BLaER1 treated with 17β-estradiol and CSF1 and Interleukin-3, amounts not matched to agents 10 nM and 100 nM (cell line): ENCODE results near the gene GAREM2.

Experiments
- H3K27ac ChIP-seq, 11 experiments: shearing (Covaris generic); formaldehyde crosslinking; 2 replicates each; pipeline ENCODE4 v1.8.1; 2022
- H3K27me3 ChIP-seq, 11 experiments: shearing (Covaris generic); formaldehyde crosslinking; 2 replicates each; pipeline ENCODE4 v1.8.1; 2022
- H3K36me3 ChIP-seq, 11 experiments: shearing (Covaris generic); formaldehyde crosslinking; 2 replicates each; pipeline ENCODE4 v1.8.1; 2022
- H3K4me1 ChIP-seq, 10 experiments: shearing (Covaris generic); formaldehyde crosslinking; 2 replicates each; pipeline ENCODE4 v1.8.1; 2022
- H3K4me2 ChIP-seq, 11 experiments: shearing (Covaris generic); formaldehyde crosslinking; 2 replicates each; pipeline ENCODE4 v1.8.1; 2022
- H3K4me3 ChIP-seq, 10 experiments: shearing (Covaris generic); formaldehyde crosslinking; 2 replicates each; pipeline ENCODE4 v1.8.1; 2022
- H3K9ac ChIP-seq, 11 experiments: shearing (Covaris generic); formaldehyde crosslinking; 2 replicates each; pipeline ENCODE4 v1.8.1; 2022
- H3K9me3 ChIP-seq, 11 experiments: shearing (Covaris generic); formaldehyde crosslinking; replicated peaks in 1 of 11; 2 replicates each; pipeline ENCODE4 v1.8.1; 2022
- H4K20me1 ChIP-seq, 11 experiments: shearing (Covaris generic); formaldehyde crosslinking; 2 replicates each; pipeline ENCODE4 v1.8.1; 2022
- Cebpa-rat ChIP-seq, 11 experiments: shearing (Covaris generic); IDR thresholded peaks; 2 replicates each; pipeline ENCODE4 v1.8.1; 2022

GAREM2 gene

DNA sequence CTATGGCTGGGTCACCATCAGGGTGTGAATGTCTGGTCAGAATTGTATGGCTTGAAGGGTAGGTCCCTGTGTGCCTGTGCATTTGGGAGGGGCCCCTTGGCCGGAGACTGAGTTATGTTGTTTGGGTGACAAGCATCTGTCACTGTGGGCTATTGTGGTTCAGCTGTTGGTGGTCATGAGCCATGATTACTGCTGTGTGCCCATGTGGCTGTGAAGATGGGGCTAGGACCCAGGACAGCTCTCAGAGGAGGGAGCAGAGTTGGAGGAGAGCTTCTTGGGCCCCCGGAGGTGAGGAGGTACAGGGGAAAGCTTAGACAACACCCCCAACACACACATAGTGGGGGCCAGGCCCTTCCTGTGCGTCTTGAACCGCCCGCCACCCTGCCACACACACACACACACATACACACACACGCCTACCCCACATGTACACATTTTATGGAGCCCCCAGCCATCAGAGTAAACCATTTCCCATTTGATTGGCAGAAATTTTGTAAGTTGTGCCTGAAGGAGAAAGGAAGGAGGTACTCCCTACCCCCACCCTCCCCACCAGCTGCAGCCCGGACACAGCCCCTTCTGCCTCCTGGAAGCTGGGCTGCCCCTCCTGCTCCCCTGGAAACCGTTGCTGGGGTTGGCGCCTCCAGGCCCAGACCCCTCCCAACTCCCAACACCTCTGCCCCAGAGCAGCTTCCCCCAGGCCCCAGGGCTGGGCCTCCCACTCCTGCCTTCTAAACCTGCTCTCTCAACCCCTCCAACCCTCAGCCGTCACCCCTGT, 2.0 kb downstream of the GAREM2 start:
- Histone ChIP-seq H3K36me3 (no peaks in the 10 kb centered on the region), H4K20me1 (peaks cover 0 to 25% (median 0%) of the 10 kb centered on the region in 11 experiments; a peak in 8 of 22 replicates), H3K4me2 (no peak overlapping the region), H3K4me3 (no peak overlapping the region), H3K27ac (no peak overlapping the region), H3K9ac (no peak overlapping the region), H3K9me3 (peaks cover 0 to 10% (median 0%) of the 10 kb centered on the region in 11 experiments; a peak in 3 of 22 replicates), H3K4me1 (peaks cover 6 to 17% (median 10%) of the 10 kb centered on the region in 10 experiments; a peak in 18 of 20 replicates), H3K27me3 (peaks cover 68 to 98% (median 95%) of the 10 kb centered on the region in 11 experiments)
- TF ChIP-seq Cebpa-rat (IDR thresholded peaks at IDR 0.05): no peak

DNA sequence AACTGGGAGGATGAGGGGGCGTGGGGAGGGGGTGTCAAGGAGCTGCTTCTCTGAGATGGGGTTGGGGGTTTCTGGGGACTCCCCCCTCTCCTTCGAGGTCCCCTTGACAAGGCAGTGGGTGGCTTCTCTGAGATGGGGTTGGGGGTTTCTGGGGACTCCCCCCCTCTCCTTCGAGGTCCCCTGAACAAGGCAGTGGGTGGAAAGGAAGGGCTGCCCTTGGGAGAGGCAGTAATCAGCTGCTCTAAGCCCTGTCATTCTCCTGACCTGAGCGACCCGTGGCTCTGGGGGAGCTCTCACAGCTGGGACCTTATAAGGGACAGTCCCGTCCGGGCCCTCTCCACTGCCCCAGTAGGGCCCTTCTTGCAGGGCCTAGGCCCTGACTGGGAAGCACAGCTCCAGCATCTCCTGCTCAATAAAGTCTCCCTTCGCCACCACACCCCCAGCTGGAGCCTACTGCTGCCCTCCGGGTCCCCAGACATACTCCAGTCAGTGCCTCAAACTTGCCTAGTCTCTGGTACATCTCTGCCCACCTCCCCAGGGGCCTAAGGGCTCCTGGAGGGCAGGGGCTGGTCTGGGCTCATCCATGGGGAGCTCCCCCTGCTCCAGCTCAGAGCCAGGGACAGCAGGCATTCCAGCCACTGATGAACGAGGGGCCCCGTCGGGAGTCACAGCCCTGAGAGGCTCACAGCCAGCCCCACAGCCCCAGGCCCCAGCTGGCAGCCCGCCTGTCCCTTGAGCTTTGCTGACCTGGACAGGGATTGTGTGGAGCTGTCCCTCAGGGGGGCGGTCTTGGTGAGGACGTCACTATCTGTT, 2.8 kb downstream of the GAREM2 start:
- H3K9me3 ChIP-seq: peaks cover 0 to 10% (median 0%) of the 10 kb centered on the region in 11 experiments; a peak in 3 of 22 replicates
- H3K36me3 ChIP-seq: no peaks in the 10 kb centered on the region
- H3K9ac ChIP-seq: no peak overlapping the region
- no peak for TF ChIP-seq Cebpa-rat (IDR thresholded peaks at IDR 0.05)
- H4K20me1 ChIP-seq: peaks cover 0 to 23% (median 0%) of the 10 kb centered on the region in 11 experiments; a peak in 7 of 22 replicates
- H3K27me3 ChIP-seq: peaks cover 74 to 98% (median 97%) of the 10 kb centered on the region in 11 experiments
- H3K4me3 ChIP-seq: no peak overlapping the region
- H3K27ac ChIP-seq: no peak overlapping the region
- no peak overlapping the region for H3K4me2 ChIP-seq
- peaks cover 7 to 22% (median 14%) of the 10 kb centered on the region in 10 experiments; a peak in 18 of 20 replicates for H3K4me1 ChIP-seq

DNA sequence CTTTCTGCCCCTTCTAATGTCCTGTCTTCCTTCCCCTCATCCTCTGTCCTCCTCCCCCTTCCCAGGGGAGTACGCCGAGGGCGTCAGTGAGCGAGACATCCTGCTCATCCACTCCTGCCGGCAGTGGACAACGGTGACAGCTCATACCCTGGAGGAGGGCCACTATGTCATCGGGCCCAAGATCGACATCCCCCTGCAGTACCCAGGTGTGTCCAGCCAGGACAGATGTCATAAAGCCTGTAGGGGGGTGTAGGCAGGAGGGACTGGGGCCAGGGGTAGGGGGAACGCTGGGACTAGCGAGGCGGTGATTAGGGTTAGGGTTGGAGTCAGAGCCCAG, 3.4 kb downstream of the GAREM2 start:
- no peak overlapping the region for H3K4me2 ChIP-seq
- H3K9me3 ChIP-seq: peaks cover 0 to 10% (median 0%) of the 10 kb centered on the region in 11 experiments; a peak in 3 of 22 replicates
- peaks cover 74 to 98% (median 97%) of the 10 kb centered on the region in 11 experiments for H3K27me3 ChIP-seq
- H3K9ac ChIP-seq: no peak overlapping the region
- H3K36me3 ChIP-seq: no peaks in the 10 kb centered on the region
- H3K4me1 ChIP-seq: peaks cover 7 to 22% (median 14%) of the 10 kb centered on the region in 10 experiments; a peak in 18 of 20 replicates
- peaks cover 0 to 23% (median 0%) of the 10 kb centered on the region in 11 experiments; a peak in 7 of 22 replicates for H4K20me1 ChIP-seq
- H3K27ac ChIP-seq: no peak overlapping the region
- no peak overlapping the region for H3K4me3 ChIP-seq
- no peak for TF ChIP-seq Cebpa-rat (IDR thresholded peaks at IDR 0.05)

DNA sequence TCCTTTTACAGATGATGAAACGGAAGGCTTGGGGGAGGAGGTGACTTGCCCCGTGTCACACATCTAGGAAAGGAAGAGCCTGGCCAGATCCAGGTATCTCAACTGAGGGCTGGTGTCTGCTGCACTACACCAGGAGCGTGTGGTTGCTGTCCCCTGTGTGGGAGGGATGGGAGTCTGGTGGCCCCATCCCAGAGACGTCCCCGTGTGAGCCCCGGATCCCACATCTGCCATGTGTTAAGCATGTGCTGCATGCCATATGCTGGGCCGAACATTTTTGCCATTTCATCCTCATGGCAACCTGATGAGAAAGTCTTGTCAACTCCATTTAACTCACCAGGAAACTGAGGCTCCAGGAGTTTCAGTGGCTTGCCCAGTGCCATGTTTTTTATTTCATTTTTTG, 4.2 kb downstream of the GAREM2 start:
- Histone ChIP-seq H4K20me1 (peaks cover 0 to 23% (median 0%) of the 10 kb centered on the region in 11 experiments; a peak in 6 of 22 replicates), H3K4me3 (no peak overlapping the region), H3K9me3 (peaks cover 0 to 4% (median 0%) of the 10 kb centered on the region in 11 experiments; a peak in 3 of 22 replicates), H3K9ac (no peak overlapping the region), H3K27ac (no peak overlapping the region), H3K27me3 (peaks cover 65 to 90% (median 89%) of the 10 kb centered on the region in 11 experiments), H3K36me3 (no peaks in the 10 kb centered on the region), H3K4me1 (peaks cover 7 to 22% (median 14%) of the 10 kb centered on the region in 10 experiments; a peak in 18 of 20 replicates), H3K4me2 (no peak overlapping the region)
- TF ChIP-seq Cebpa-rat (IDR thresholded peaks at IDR 0.05): no peak

DNA sequence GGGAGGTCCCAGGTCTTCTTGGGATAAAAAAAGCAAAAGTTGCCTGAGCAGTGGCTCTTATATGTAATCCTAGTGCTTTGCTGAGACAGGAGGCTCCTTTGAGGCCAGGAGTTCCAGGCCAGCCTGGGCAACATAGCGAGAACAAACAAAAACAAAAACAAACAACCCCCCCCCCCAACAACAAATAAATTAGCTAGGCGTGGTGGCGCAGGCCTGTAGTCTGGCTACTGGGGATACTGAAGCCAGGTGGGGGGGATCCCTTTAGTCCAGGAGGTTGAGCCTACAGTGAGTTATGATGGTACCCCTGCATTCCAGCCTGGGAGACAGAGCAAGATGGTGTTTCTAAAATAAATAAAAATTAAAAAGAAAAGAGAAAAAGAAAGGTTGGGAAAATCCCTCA, 5.4 kb downstream of the GAREM2 start:
- Histone ChIP-seq H3K4me3 (peak overlapping the region in 1 of 10 experiments; percentile 68; a peak in 4 of 20 replicates), H3K4me1 (peaks cover 7 to 18% (median 14%) of the 10 kb centered on the region in 10 experiments; a peak in 18 of 20 replicates), H3K9me3 (no peaks in the 10 kb centered on the region), H3K36me3 (no peaks in the 10 kb centered on the region), H3K27me3 (peaks cover 57 to 90% (median 80%) of the 10 kb centered on the region in 11 experiments), H3K27ac (no peak overlapping the region), H4K20me1 (peaks cover 0 to 23% (median 0%) of the 10 kb centered on the region in 11 experiments; a peak in 6 of 22 replicates), H3K9ac (peak overlapping the region in 1 of 11 experiments; percentile 54; a peak in 1 of 22 replicates), H3K4me2 (peak overlapping the region in 9 of 11 experiments; percentile 68 to 83 (median 80); a peak in 9 of 22 replicates)
- TF ChIP-seq Cebpa-rat (IDR thresholded peaks at IDR 0.05): no peak

DNA sequence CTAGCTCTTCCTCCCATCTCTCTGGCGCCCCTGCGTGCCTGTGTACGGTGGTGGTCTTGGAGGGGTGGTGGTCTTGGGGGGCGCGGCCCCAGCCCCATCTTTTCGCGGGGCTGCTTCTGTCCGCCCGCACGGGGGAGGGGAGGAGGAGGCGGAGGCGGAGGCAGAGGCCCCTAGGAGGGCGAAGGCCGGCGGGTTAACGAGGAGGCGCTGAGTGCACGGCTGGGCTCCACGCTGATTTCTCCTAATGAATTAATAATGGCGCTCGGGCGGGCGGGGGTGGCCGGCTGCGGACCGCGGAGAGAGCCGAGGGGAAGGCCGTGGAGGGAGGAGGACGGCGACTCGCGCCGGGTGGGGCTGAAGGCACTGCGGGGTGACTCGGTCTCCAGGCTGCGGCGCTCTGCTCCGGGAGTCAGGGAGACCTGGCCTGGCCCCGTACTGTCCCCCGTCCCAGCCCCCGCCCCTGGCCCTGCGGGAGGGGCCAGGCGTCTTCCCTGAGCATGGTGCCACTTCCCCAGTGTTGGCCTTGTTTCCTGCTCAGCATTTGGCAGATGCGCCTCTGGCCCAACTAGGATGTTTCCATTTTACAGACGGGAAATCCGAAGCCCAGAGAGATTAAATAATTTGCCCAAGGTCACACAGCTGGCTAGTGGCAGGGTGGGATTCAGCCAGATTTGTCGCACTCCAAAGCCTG, 6.0 kb downstream of the GAREM2 start:
- Histone ChIP-seq H3K36me3 (no peaks in the 10 kb centered on the region), H3K27me3 (peaks cover 51 to 89% (median 76%) of the 10 kb centered on the region in 11 experiments), H3K4me3 (peak overlapping the region; percentile 43 to 68 (median 51)), H3K9ac (peak overlapping the region in 10 of 11 experiments; percentile 30 to 66 (median 50); a peak in 14 of 22 replicates), H3K4me1 (peaks cover 7 to 17% (median 14%) of the 10 kb centered on the region in 10 experiments; a peak in 18 of 20 replicates), H3K27ac (peak overlapping the region in 2 of 11 experiments; percentile 35 to 56; a peak in 5 of 22 replicates), H3K9me3 (no peaks in the 10 kb centered on the region), H3K4me2 (peak overlapping the region; percentile 68 to 83 (median 79)), H4K20me1 (peaks cover 0 to 22% (median 0%) of the 10 kb centered on the region in 11 experiments; a peak in 6 of 22 replicates)
- TF ChIP-seq Cebpa-rat (IDR thresholded peaks at IDR 0.05): no peak

DNA sequence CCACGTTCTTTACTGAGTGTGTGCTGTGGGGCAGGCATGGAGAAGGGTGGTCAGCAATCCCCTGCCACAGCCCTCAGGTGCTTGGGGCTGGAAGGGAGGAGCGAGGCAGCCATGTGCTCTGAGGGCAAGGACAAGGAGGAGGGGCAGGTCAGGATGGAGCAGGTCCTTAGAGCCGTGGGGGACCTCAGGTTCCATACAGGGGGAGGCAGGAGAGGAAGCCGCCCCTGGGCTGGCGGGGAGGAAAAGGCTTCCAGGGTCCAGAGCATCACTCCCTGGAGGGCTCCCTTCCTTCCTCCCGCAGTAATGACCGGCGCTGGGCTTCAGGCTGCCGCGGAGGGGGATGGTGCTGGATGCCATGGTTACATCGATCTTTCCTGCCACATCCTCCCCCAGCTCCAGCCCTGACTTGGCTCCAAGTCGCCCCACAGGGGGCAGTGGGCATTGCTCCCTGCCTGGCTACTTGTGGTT, 6.6 kb downstream of the GAREM2 start:
- Histone ChIP-seq H3K4me2 (peak overlapping the region; percentile 68 to 83 (median 79)), H3K4me3 (peak overlapping the region; percentile 43 to 68 (median 51); a peak in 14 of 20 replicates), H3K9me3 (no peaks in the 10 kb centered on the region), H3K36me3 (no peaks in the 10 kb centered on the region), H3K4me1 (peaks cover 11 to 21% (median 18%) of the 10 kb centered on the region in 10 experiments; a peak in 18 of 20 replicates), H3K27ac (peak overlapping the region in 2 of 11 experiments; percentile 35 to 56; a peak in 4 of 22 replicates), H3K9ac (peak overlapping the region in 8 of 11 experiments; percentile 41 to 66 (median 50); a peak in 9 of 22 replicates), H3K27me3 (peaks cover 51 to 89% (median 76%) of the 10 kb centered on the region in 11 experiments), H4K20me1 (peaks cover 0 to 17% (median 0%) of the 10 kb centered on the region in 11 experiments; a peak in 5 of 22 replicates)
- TF ChIP-seq Cebpa-rat (IDR thresholded peaks at IDR 0.05): no peak

DNA sequence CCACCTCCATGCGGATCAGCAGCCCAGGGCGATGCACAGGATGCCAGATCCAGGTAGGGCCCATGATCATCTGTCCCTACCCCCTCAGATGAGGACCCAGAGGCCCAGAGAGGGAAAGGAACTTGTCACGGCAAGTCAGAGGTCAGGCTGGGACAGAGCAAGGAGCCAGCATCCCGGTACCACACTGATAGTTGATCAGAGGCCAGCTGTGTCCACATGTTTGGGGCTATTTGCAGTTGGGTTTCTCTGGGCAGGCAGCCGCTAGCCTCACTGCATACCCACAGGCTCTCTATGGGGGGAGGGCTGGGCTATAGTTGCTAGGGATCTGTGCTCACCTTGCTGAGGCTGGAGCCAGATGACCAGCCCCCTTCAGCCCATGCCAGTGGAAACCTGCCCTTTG, 9.6 kb downstream of the GAREM2 start:
- no peak overlapping the region for H3K27ac ChIP-seq
- no peaks in the 10 kb centered on the region for H3K9me3 ChIP-seq
- peaks cover 0 to 12% (median 2%) of the 10 kb centered on the region in 11 experiments; a peak in 6 of 22 replicates for H4K20me1 ChIP-seq
- no peak overlapping the region for H3K4me2 ChIP-seq
- TF ChIP-seq Cebpa-rat (IDR thresholded peaks at IDR 0.05): no peak
- H3K27me3 ChIP-seq: peaks cover 50 to 83% (median 66%) of the 10 kb centered on the region in 11 experiments
- no peak overlapping the region for H3K4me3 ChIP-seq
- H3K36me3 ChIP-seq: no peaks in the 10 kb centered on the region
- no peak overlapping the region for H3K9ac ChIP-seq
- peaks cover 29 to 45% (median 39%) of the 10 kb centered on the region in 10 experiments for H3K4me1 ChIP-seq
